Large intestine (tissue), 3 donors: ENCODE data around the gene IQCF5. TPM values are rescaled to one million over a fixed set of nuclear protein-coding genes. Genes with fewer than 3 reads are reported as not detected.
"Not testable (repeated sequence)": the region's sequence is repeated elsewhere in the genome, so short reads cannot be mapped to it uniquely, and the experiment has no call there.

Experiments
- DNase-seq, 2 donors: peaks; one replicate each; pipeline versions ENCODE4 v3.0.0 to v3.0.0-alpha.2; 2013
- H3K27ac ChIP-seq: one replicate; pipeline ENCODE4 v1.5.1; 2013; ENCODE audit warnings: low read length
- H3K27me3 ChIP-seq: 2 replicates; pipeline ENCODE4 v1.6.1; 2013; ENCODE audit warnings: low read length; ENCODE audit not compliant: control insufficient read depth, insufficient read depth
- H3K36me3 ChIP-seq: 2 replicates; pipeline ENCODE4 v1.6.1; 2013; ENCODE audit warnings: low read length; ENCODE audit not compliant: control insufficient read depth, insufficient read depth
- H3K4me1 ChIP-seq: one replicate; pipeline ENCODE4 v1.6.1; 2013; ENCODE audit warnings: low read length; ENCODE audit not compliant: control insufficient read depth, insufficient read depth
- H3K4me3 ChIP-seq: one replicate; pipeline ENCODE4 v1.5.1; 2013; ENCODE audit warnings: low read length
- H3K9me3 ChIP-seq: one replicate; pipeline ENCODE4 v1.6.1; 2013; ENCODE audit warnings: mild to moderate bottlenecking, low read depth, low read length, moderate library complexity; ENCODE audit not compliant: control insufficient read depth
- WGBS: methylation state at CpG from one replicate; pipeline ENCODE4 v1.1.5; 2013; ENCODE audit warnings: low lambda C conversion rate; ENCODE audit not compliant: insufficient coverage; 5-methylcytosine and 5-hydroxymethylcytosine counted together
- polyA plus RNA-seq: library from polyadenylated mRNA; unstranded; fragments of 120-200 nt; gene quantifications from one replicate; pipeline ENCODE4 v1.2.1, GENCODE V29; 2013

IQCF5 gene
- polyA plus RNA-seq, 1 donor, result not detected

- DNase-seq, result no peak
- H3K9me3 ChIP-seq, result no peaks in the 10 kb centered on the region
- H3K27me3 ChIP-seq, result no peaks in the 10 kb centered on the region
- no peak overlapping the region for H3K27ac ChIP-seq
- no peaks in the 10 kb centered on the region for H3K4me1 ChIP-seq
- H3K36me3 ChIP-seq, result no peaks in the 10 kb centered on the region
- H3K4me3 ChIP-seq, result no peak overlapping the region
- no CpG with 5 or more reads among the region's 2 CpGs for WGBS
These were observed 6.1 kb downstream of the IQCF5 start for GRCh38 chr3:51869304-51869703.

- H3K27me3 ChIP-seq, DNase-seq, H3K36me3 ChIP-seq, H3K27ac ChIP-seq, H3K4me3 ChIP-seq, H3K4me1 ChIP-seq, H3K9me3 ChIP-seq: not testable (repeated sequence)
- WGBS, result no CpG with 5 or more reads among the region's 1 CpG
These were observed 6.5 kb downstream of the IQCF5 start for GRCh38 chr3:51868896-51869295.

- Histone ChIP-seq H3K4me3 (no peak overlapping the region), H3K4me1 (no peaks in the 10 kb centered on the region), H3K9me3 (peaks cover 4% of the 10 kb centered on the region), H3K27me3 (no peaks in the 10 kb centered on the region), H3K36me3 (no peaks in the 10 kb centered on the region), H3K27ac (no peak overlapping the region)
- no CpG with 5 or more reads among the region's 13 CpGs for WGBS
- DNase-seq, result no peak
These were observed 12.5 kb downstream of the IQCF5 start for GRCh38 chr3:51862886-51863285.

- no peaks in the 10 kb centered on the region for H3K4me1 ChIP-seq
- H3K36me3 ChIP-seq, result no peaks in the 10 kb centered on the region
- no CpG with 5 or more reads among the region's 7 CpGs for WGBS
- no peak within 1 kb of the TSS for H3K4me3 ChIP-seq
- H3K9me3 ChIP-seq, result peaks cover 4% of the 10 kb centered on the region
- no peak for DNase-seq
- no peaks in the 10 kb centered on the region for H3K27me3 ChIP-seq
- no peak within 1 kb of the TSS for H3K27ac ChIP-seq
These were observed 14.4 kb downstream of the IQCF5 start, which contains the start of gene IQCF2 for GRCh38 chr3:51860703-51861665. Gene IQCF2 (plus strand): TSS chr3:51861615. CDS start chr3:51861667, 52 bp downstream.

- H3K4me3 ChIP-seq, H3K27ac ChIP-seq, H3K36me3 ChIP-seq, H3K4me1 ChIP-seq, H3K27me3 ChIP-seq, DNase-seq, H3K9me3 ChIP-seq: not testable (repeated sequence)
- no CpG with 5 or more reads among the region's 1 CpG for WGBS
These were observed 20.0 kb downstream of the IQCF5 start for GRCh38 chr3:51855411-51855810.

- 88% methylated on average over 3 of the region's 7 CpGs for WGBS
- DNase-seq, result no peak
- H3K4me1 ChIP-seq, result no peaks in the 10 kb centered on the region
- no peak overlapping the region for H3K4me3 ChIP-seq
- peaks cover 3% of the 10 kb centered on the region for H3K9me3 ChIP-seq
- peaks cover 5% of the 10 kb centered on the region for H3K27me3 ChIP-seq
- no peaks in the 10 kb centered on the region for H3K36me3 ChIP-seq
- H3K27ac ChIP-seq, result no peak overlapping the region
These were observed 30.3 kb downstream of the IQCF5 start for GRCh38 chr3:51845129-51845528.

GRCh38 chr3:51836606-51837005, 38.8 kb downstream of the IQCF5 start:
- H3K4me1 ChIP-seq, result no peaks in the 10 kb centered on the region
- H3K9me3 ChIP-seq, result no peaks in the 10 kb centered on the region
- DNase-seq, result no peak
- H3K4me3 ChIP-seq, result no peak overlapping the region
- WGBS, result 83% methylated on average over 1 of the region's 5 CpGs
- no peak overlapping the region for H3K27ac ChIP-seq
- H3K36me3 ChIP-seq, result no peaks in the 10 kb centered on the region
- H3K27me3 ChIP-seq, result no peaks in the 10 kb centered on the region

GRCh38 chr3:51830836-51831385, 44.5 kb downstream of the IQCF5 start:
- WGBS, result no CpG with 5 or more reads among the region's 4 CpGs
- H3K4me1 ChIP-seq, result no peaks in the 10 kb centered on the region
- no peak for DNase-seq
- no peaks in the 10 kb centered on the region for H3K36me3 ChIP-seq
- H3K9me3 ChIP-seq, result no peaks in the 10 kb centered on the region
- H3K27ac ChIP-seq, result no peak overlapping the region
- H3K4me3 ChIP-seq, result no peak overlapping the region
- no peaks in the 10 kb centered on the region for H3K27me3 ChIP-seq

GRCh38 chr3:51830345-51830744, 45.1 kb downstream of the IQCF5 start:
- DNase-seq, result no peak
- Histone ChIP-seq H3K36me3 (no peaks in the 10 kb centered on the region), H3K27me3 (no peaks in the 10 kb centered on the region), H3K9me3 (no peaks in the 10 kb centered on the region), H3K4me1 (no peaks in the 10 kb centered on the region), H3K27ac (no peak overlapping the region), H3K4me3 (no peak overlapping the region)
- WGBS, result no CpG with 5 or more reads among the region's 13 CpGs

GRCh38 chr3:51828297-51828696, 47.1 kb downstream of the IQCF5 start:
- Histone ChIP-seq H3K36me3 (no peaks in the 10 kb centered on the region), H3K4me3 (no peak overlapping the region), H3K4me1 (no peaks in the 10 kb centered on the region), H3K27ac (no peak overlapping the region), H3K9me3 (no peaks in the 10 kb centered on the region), H3K27me3 (no peaks in the 10 kb centered on the region)
- no CpG with 5 or more reads among the region's 1 CpG for WGBS
- DNase-seq, result no peak
